ENCODE data around the gene TBK1.

Gene TBK1

DNA sequence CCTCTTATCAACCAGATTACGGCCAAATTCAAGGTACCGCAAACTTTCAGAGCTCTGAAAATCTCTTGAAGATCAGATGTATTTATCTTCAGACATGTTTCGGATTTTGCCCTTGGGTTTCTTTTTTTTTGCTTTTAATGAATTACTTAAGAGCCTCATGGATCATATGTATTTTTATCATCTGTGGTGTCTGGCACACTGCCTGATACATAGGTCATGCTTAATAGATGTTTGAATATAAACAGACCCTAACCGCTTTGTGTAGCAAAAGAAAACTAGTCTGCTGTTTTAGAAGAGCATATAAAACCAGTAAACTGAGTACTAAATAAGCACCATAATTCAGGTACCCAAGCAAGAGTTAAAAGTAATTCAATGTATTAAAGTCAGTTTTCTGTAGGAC is 20.1 kb upstream of the TBK1 start:
- DNase-seq (ENCODE audit: low read depth), result no peak
- TF ChIP-seq, protein P1, sequence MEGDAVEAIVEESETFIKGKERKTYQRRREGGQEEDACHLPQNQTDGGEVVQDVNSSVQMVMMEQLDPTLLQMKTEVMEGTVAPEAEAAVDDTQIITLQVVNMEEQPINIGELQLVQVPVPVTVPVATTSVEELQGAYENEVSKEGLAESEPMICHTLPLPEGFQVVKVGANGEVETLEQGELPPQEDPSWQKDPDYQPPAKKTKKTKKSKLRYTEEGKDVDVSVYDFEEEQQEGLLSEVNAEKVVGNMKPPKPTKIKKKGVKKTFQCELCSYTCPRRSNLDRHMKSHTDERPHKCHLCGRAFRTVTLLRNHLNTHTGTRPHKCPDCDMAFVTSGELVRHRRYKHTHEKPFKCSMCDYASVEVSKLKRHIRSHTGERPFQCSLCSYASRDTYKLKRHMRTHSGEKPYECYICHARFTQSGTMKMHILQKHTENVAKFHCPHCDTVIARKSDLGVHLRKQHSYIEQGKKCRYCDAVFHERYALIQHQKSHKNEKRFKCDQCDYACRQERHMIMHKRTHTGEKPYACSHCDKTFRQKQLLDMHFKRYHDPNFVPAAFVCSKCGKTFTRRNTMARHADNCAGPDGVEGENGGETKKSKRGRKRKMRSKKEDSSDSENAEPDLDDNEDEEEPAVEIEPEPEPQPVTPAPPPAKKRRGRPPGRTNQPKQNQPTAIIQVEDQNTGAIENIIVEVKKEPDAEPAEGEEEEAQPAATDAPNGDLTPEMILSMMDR (IDR thresholded peaks at IDR 0.05; ENCODE audit: insufficient read depth, low read depth, low read length, missing control alignments), result no peak
- H3K4me3 ChIP-seq (ENCODE audit: low read length), result no peak overlapping the region

DNA sequence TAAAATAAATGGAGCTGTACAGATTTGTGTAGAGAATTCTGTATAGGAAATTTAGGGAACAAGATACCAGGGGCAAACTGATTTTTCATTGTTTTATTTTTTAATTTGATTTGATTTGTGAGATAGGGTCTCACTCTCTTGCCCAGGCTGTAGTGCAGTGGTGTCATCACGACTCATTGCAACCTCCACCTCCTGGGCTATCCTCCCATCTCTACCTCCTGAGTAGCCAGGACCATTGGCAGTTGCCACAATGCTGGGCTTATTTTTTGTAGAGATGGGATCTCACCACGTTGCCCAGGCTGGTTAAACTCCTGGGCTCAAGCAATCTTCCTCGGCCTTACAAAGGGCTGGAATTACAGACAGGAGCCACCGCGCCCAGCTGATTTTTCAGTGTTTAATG is 18.0 kb upstream of the TBK1 start:
- DNase-seq (ENCODE audit: low read depth), result no peak
- no peak overlapping the region for H3K4me3 ChIP-seq (ENCODE audit: low read length)
- TF ChIP-seq, protein P1 (IDR thresholded peaks at IDR 0.05; ENCODE audit: insufficient read depth, low read depth, low read length, missing control alignments), result no peak

DNA sequence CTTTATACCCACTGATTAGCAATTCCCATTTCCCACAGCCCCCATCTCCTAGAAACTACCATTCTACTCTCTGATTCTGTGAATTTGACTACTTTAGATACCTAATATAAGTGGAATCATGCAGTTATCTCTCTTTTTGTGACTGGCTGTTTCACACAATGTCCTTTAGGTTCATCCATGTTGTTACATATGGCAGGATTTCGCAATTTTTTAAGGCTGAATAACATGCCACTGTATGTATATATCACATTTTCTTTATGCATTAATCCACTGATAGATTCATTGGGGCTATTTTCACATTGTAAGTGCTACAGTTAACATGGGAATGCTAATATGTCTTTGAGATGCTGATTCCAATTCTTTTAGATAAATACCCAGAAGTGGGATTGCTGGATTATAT is 11.8 kb upstream of the TBK1 start:
- no peak for DNase-seq (ENCODE audit: low read depth)
- TF ChIP-seq, protein P1 (IDR thresholded peaks at IDR 0.05; ENCODE audit: insufficient read depth, low read depth, low read length, missing control alignments), result no peak
- no peak overlapping the region for H3K4me3 ChIP-seq (ENCODE audit: low read length)

DNA sequence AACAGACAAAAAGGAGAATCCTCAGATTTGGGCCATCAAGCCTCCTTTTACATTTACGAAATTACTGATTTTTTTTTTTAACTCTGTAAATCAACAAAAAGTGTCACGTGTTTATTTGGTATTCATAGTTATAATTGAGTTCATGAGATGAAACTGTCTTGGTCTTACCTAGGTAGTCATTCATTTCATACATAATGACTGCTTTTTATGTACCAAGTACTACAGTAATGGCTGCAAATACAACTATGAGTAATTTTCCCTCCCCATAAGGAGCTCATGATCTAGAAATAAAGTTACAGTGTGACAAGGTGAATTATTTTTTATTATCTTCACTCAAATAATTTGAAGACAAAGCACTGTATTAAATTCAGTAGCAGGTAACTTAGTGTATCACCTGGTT is 6.4 kb upstream of the TBK1 start:
- TF ChIP-seq, protein P1 (IDR thresholded peaks at IDR 0.05; ENCODE audit: insufficient read depth, low read depth, low read length, missing control alignments), result no peak
- H3K4me3 ChIP-seq (ENCODE audit: low read length), result no peak overlapping the region
- DNase-seq (ENCODE audit: low read depth), result no peak

DNA sequence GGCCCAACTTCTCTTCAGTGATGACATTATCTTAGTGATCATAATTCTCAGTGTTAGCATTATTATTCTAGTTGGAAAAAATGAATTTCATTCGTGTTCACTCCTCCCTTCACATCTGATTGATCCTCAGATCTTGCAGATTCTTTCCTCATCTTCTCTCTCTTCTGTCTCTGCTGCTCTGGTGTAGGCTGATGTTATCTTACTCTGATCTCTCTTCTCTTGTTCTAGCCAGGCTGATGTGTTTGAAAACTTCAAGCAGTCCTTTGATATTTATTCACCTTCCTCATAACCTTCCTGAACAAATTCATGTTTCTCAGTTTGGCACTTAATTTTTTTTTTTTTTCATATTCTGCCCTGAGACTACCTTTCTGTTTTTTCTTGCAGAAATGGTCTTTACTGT is 5.6 kb upstream of the TBK1 start:
- DNase-seq (ENCODE audit: low read depth), result no peak
- H3K4me3 ChIP-seq (ENCODE audit: low read length), result no peak overlapping the region
- TF ChIP-seq, protein P1 (IDR thresholded peaks at IDR 0.05; ENCODE audit: insufficient read depth, low read depth, low read length, missing control alignments), result no peak

DNA sequence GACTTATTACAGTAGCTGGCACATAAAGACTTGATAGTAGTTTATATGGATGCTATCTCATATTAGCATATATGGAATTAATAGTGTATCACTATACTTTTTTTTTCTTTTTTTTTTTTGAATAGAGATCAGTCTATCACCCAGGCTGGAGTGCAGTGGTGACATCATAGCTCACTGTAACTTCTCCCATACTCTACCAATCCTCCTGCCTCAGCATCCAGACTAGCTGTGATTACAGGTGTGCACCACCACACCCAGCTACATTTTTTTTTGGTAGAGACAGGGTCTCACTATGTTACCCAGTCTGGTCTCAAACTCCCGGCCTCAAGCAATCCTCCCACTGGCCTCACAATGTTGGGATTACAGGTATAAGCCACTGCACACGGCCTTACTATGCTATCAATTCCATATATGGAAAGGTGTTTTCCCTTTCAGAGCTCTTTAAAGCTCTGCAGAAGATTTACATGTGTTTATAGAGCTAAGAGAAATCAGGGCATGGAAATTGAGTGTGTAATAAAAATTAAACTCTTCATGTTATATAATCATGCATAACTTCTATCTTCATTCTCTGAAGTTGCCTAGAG is 1.8 kb upstream of the TBK1 start:
- TF ChIP-seq, protein P1 (IDR thresholded peaks at IDR 0.05; ENCODE audit: insufficient read depth, low read depth, low read length, missing control alignments), result no peak
- DNase-seq (ENCODE audit: low read depth), result no peak
- H3K4me3 ChIP-seq (ENCODE audit: low read length), result no peak overlapping the region

Measured in epithelial cell of esophagus (primary cell).